Keratinocyte (primary cell): ENCODE measurements around the gene IPO13. TPM values are rescaled to one million over a fixed set of nuclear protein-coding genes. Genes with fewer than 3 reads are reported as not detected.

ENCODE experiments used
- DNase-seq: peaks from one replicate; pipeline ENCODE4 v3.0.0-alpha.2; 2011; ENCODE audit warnings: low read depth, missing footprints, low spot score
- FAIRE-seq: peaks from 2 replicates; lab custom pipeline; 2011; peaks lifted over from hg19 to GRCh38; lab: Jason Lieb, UNC
- H2AFZ ChIP-seq: 2 replicates; pipeline ENCODE4 v1.6.0; 2012; ENCODE audit warnings: low read length, control low read depth, inconsistent platforms; ENCODE audit not compliant: control insufficient read depth
- H3K27ac ChIP-seq: 2 replicates; pipeline ENCODE4 v1.5.1; 2011; ENCODE audit warnings: low read length; ENCODE audit not compliant: control insufficient read depth, insufficient read depth
- H3K27me3 ChIP-seq: 3 replicates; pipeline ENCODE4 v1.6.0; 2011; ENCODE audit warnings: low read length; ENCODE audit not compliant: control insufficient read depth, insufficient read depth; ENCODE audit errors: extremely low read depth
- H3K36me3 ChIP-seq, 2 experiments: 2 replicates in 1 of 2; 3 replicates in 1 of 2; pipeline ENCODE4 v1.5.1; 2011; ENCODE audit warnings: low read length in 2 of 2, mild to moderate bottlenecking in 1 of 2; ENCODE audit not compliant: control insufficient read depth in 2 of 2, insufficient read depth in 2 of 2; ENCODE audit errors: extremely low read depth in 1 of 2
- H3K4me1 ChIP-seq: 3 replicates; pipeline ENCODE4 v1.5.1; 2011; ENCODE audit warnings: low read length; ENCODE audit not compliant: control insufficient read depth, insufficient read depth; ENCODE audit errors: extremely low read depth
- H3K4me2 ChIP-seq: 3 replicates; pipeline ENCODE4 v1.6.0; 2011; ENCODE audit warnings: low read depth, low read length; ENCODE audit not compliant: control insufficient read depth, insufficient read depth; ENCODE audit errors: extremely low read depth
- H3K4me3 ChIP-seq, 3 experiments: fragments of 200-600 bp in 1 of 3; sonication (generic) in 1 of 3; 2 replicates in 2 of 3; 3 replicates in 1 of 3; pipeline ENCODE4 v1.5.1; 2011 to 2016; ENCODE audit warnings: low read length in 3 of 3, mild to moderate bottlenecking in 3 of 3, control low read depth in 2 of 3, inconsistent platforms in 1 of 3, low read depth in 1 of 3, mixed read lengths in 1 of 3, mixed run types in 1 of 3, moderate library complexity in 1 of 3; ENCODE audit not compliant: control insufficient read depth in 2 of 3, insufficient read depth in 2 of 3; ENCODE audit errors: extremely low read depth in 1 of 3
- H3K79me2 ChIP-seq: 2 replicates; pipeline ENCODE4 v1.6.0; 2012; ENCODE audit warnings: low read length; ENCODE audit not compliant: control insufficient read depth, insufficient read depth
- H3K9ac ChIP-seq: 3 replicates; pipeline ENCODE4 v1.6.0; 2011; ENCODE audit warnings: low read length; ENCODE audit not compliant: control insufficient read depth, insufficient read depth; ENCODE audit errors: extremely low read depth
- H3K9me1 ChIP-seq: 3 replicates; pipeline ENCODE4 v1.6.0; 2011; ENCODE audit warnings: low read length; ENCODE audit not compliant: control insufficient read depth, insufficient read depth; ENCODE audit errors: extremely low read depth
- H3K9me3 ChIP-seq: 2 replicates; pipeline ENCODE4 v1.5.1; 2012; ENCODE audit warnings: low read depth, low read length; ENCODE audit not compliant: control insufficient read depth
- H4K20me1 ChIP-seq: 3 replicates; pipeline ENCODE4 v1.6.0; 2011; ENCODE audit warnings: low read length; ENCODE audit not compliant: control insufficient read depth, insufficient read depth; ENCODE audit errors: extremely low read depth
- EZH2 ChIP-seq: IDR thresholded peaks from one replicate; pipeline ENCODE4 v1.6.1; 2012; ENCODE audit warnings: inconsistent platforms, mild to moderate bottlenecking, low read length, moderate library complexity
- dilution Hi-C: fragments of 300-500 bp; cut with MboI; formaldehyde crosslinking; loops from one replicate; pipeline ENCODE4 v1.7.0; 2020; ENCODE audit warnings: low sequenced_read_pairs; ENCODE audit not compliant: extremely low pct_ligation_motif_present
- polyA plus RNA-seq, 5 experiments: library from polyadenylated mRNA; depleted of rRNA in 3 of 5; stranded (reverse) in 3 of 5; stranded (forward) in 1 of 5; unstranded in 1 of 5; fragments of >200 nt; gene quantifications; 1 replicate in 1 of 5; 2 replicates in 3 of 5; 3 replicates in 1 of 5; pipeline versions ENCODE4 v1.2.1 to v1.2.3, GENCODE V29; 2011 to 2012; ENCODE audit warnings: missing spikeins in 2 of 5, low read depth in 1 of 5, low replicate concordance in 1 of 5
- TF ChIP-seq, protein P1 (sequence below), 3 experiments: IDR thresholded peaks in 1 of 3; conservative IDR thresholded peaks in 1 of 3; optimal IDR thresholded peaks in 1 of 3; 2 replicates in 2 of 3; 3 replicates in 1 of 3; pipeline versions ENCODE3 to v1.5.1; 2011; ENCODE audit warnings: low read length in 3 of 3, mild to moderate bottlenecking in 3 of 3, moderate library complexity in 2 of 3, control low read depth in 1 of 3, inconsistent platforms in 1 of 3; ENCODE audit not compliant: insufficient read depth in 2 of 3; ENCODE audit errors: extremely low read depth in 1 of 3

The IPO13 gene
- polyA plus RNA-seq, 1 donor (not counting 4 experiments of a cell fraction or from before 2014, with no cell fraction given), result 20.7 TPM

DNA sequence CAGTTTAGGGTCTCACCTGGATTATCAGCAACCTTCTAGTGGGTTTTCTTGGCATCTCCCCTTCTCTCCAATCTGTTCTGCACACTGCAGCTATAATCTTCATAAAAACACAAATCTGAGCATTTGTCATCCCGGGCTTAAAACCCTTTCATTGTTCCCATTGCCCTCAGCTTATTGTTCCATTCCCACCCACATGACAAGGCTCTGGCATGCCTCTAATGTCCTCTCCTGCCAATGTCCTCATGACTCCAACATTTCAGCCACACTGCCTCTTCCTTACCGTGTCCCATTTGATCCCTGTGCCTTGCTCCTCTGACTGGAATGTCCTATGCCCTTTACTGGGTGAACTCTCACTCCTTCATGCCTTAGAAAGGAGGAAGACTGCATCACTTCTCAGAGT lies 15.6 kb downstream of the IPO13 start:
- dilution Hi-C loops, result no loop called here
- no peak overlapping the region for H3K4me3 ChIP-seq
- peaks cover 47 to 52% of the 10 kb centered on the region in 2 experiments for H3K36me3 ChIP-seq
- no peak overlapping the region for H3K9ac ChIP-seq
- no peak overlapping the region for H2AFZ ChIP-seq
- H3K4me1 ChIP-seq, result no peaks in the 10 kb centered on the region
- H3K27me3 ChIP-seq, result no peaks in the 10 kb centered on the region
- no peaks in the 10 kb centered on the region for H3K9me1 ChIP-seq
- DNase-seq, result no peak
- no peaks in the 10 kb centered on the region for H4K20me1 ChIP-seq
- H3K4me2 ChIP-seq, result no peak overlapping the region
- FAIRE-seq, result no peak
- H3K79me2 ChIP-seq, result no peaks in the 10 kb centered on the region
- no peaks in the 10 kb centered on the region for H3K9me3 ChIP-seq
- H3K27ac ChIP-seq, result no peak overlapping the region
- TF ChIP-seq EZH2, result no peak
- TF ChIP-seq, protein P1, sequence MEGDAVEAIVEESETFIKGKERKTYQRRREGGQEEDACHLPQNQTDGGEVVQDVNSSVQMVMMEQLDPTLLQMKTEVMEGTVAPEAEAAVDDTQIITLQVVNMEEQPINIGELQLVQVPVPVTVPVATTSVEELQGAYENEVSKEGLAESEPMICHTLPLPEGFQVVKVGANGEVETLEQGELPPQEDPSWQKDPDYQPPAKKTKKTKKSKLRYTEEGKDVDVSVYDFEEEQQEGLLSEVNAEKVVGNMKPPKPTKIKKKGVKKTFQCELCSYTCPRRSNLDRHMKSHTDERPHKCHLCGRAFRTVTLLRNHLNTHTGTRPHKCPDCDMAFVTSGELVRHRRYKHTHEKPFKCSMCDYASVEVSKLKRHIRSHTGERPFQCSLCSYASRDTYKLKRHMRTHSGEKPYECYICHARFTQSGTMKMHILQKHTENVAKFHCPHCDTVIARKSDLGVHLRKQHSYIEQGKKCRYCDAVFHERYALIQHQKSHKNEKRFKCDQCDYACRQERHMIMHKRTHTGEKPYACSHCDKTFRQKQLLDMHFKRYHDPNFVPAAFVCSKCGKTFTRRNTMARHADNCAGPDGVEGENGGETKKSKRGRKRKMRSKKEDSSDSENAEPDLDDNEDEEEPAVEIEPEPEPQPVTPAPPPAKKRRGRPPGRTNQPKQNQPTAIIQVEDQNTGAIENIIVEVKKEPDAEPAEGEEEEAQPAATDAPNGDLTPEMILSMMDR (optimal IDR thresholded peaks at IDR 0.05 in 1 of 3, IDR thresholded peaks at IDR 0.05 in 1 of 3, conservative IDR thresholded peaks at IDR 0.05 in 1 of 3; ENCODE audit: extremely low read depth in 1 of 3, insufficient read depth in 2 of 3, low read length in 3 of 3), result no peak

- H3K9me3 ChIP-seq, result no peaks in the 10 kb centered on the region
- no peak overlapping the region for H2AFZ ChIP-seq
- DNase-seq (no peak), FAIRE-seq (no peak)
- no peak overlapping the region for H3K4me3 ChIP-seq
- H3K9ac ChIP-seq, result no peak overlapping the region
- no peak overlapping the region for H3K27ac ChIP-seq
- H3K4me2 ChIP-seq, result no peak overlapping the region
- no peaks in the 10 kb centered on the region for H3K9me1 ChIP-seq
- H4K20me1 ChIP-seq, result no peaks in the 10 kb centered on the region
- no peaks in the 10 kb centered on the region for H3K4me1 ChIP-seq
- no peaks in the 10 kb centered on the region for H3K79me2 ChIP-seq
- TF ChIP-seq EZH2, result no peak
- TF ChIP-seq, protein P1 (optimal IDR thresholded peaks at IDR 0.05 in 1 of 3, IDR thresholded peaks at IDR 0.05 in 1 of 3, conservative IDR thresholded peaks at IDR 0.05 in 1 of 3; ENCODE audit: extremely low read depth in 1 of 3, insufficient read depth in 2 of 3, low read length in 3 of 3), result no peak
- peaks cover 45 to 46% of the 10 kb centered on the region in 2 experiments for H3K36me3 ChIP-seq
- H3K27me3 ChIP-seq, result no peaks in the 10 kb centered on the region
- dilution Hi-C loops, result no loop called here
These were observed 16.3 kb downstream of the IPO13 start for GRCh38 chr1:43963006-43963405.
